ENCODE results near the gene DAP3.
"Not testable (repeated sequence)": the region's sequence is repeated elsewhere in the genome, so short reads cannot be mapped to it uniquely, and the experiment has no call there.

DAP3 gene

DNA sequence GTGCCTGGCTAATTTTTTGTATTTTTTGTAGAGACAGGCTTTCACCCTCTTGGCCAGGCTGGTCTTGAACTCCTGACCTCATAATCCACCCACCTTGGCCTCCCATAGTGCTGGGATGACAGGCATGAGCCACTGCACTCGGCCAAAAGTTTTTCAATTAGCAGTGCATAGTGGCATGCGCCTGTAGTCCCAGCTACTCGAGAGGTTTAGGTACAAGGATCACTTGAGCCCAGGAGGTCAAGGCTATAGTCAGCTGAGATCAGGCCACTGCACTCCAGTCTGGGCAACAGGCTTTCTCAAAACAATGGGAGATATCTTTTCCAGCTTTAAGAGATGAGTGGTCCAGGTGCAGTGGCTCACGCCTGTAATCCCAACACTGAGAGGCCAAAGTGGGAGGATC lies 30.8 kb downstream of the DAP3 start:
- DNase-seq = no peak

DNA sequence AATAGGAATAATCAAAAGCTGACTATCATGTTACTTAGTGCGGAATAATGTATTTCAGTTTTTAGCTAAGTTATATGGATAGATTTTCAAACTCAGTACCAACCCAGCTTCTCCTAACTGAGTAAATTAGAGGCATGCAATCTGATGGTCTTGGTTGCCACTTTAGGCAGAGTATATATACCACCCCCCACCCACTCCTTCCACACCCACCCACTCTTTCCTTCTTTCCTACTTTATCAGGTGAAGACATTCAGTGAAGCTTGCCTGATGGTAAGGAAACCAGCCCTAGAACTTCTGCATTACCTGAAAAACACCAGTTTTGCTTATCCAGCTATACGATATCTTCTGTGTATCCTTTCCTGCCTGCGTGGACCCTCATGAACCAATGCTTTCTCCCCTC lies 36.3 kb downstream of the DAP3 start:
- DNase-seq = no peak

GRCh38 chr1:155729031-155729898 lies 40.4 kb downstream of the DAP3 start:
- DNase-seq = peak; percentile 74

- no peak for DNase-seq
Observed at GRCh38 chr1:155740995-155741394, 52.1 kb downstream of the DAP3 start.

DNA sequence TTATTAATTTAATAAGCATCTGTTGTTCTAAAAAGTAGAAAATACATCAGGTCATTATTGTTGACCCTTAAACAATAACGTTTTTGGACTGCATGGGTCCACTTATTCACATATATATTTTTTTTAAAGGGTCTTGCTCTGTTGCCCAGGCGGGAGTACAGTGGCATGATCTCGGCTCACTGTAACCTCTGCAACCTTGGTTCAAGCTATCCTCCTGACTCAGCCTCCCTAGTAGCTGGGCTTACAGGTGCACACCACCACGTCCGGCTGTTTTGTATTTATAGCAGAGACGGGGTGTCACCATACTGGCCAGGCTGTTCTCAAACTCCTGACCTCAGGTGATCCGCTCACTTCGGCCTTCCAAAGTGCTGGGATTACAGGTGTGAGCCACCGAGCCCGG lies 53.0 kb downstream of the DAP3 start:
- DNase-seq = no peak

DNA sequence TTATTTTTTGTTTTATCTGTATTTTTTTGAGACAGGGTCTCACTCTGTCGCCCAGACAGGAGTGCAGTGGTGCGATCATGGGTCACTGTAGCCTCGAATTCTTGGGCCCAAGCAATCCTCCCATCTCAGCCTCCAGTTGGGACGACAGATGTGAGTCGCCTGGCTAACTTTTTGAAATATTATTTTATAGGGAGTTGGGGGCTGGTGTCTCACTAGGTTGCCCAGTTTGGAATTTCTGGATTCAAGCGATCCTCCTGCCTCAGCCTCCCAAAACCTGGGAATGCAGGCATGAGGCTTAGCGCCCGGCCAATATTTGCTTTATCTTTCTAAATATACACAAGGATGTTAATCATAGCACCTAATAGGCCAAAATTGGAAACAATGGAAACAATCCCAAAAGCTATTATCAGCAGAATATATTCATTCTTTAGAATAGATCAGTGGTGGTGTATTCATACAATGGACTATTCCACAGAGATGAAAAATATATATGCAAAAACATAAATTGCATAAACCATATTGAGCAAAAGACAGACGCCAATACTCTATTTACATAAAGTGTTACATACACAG lies 55.9 kb downstream of the DAP3 start:
- DNase-seq = peak; percentile 34

GRCh38 chr1:155745284-155746228 lies 56.7 kb downstream of the DAP3 start:
- DNase-seq = peak; percentile 98

GRCh38 chr1:155747586-155747985 lies 58.7 kb downstream of the DAP3 start:
- not testable (repeated sequence) for DNase-seq

- DNase-seq = not testable (repeated sequence)
Observed at GRCh38 chr1:155748141-155748540, 59.2 kb downstream of the DAP3 start.

- DNase-seq = not testable (repeated sequence)
Observed at GRCh38 chr1:155759017-155759416, 70.1 kb downstream of the DAP3 start.

GRCh38 chr1:155759966-155760630 lies 71.2 kb downstream of the DAP3 start:
- no peak for DNase-seq

DNA sequence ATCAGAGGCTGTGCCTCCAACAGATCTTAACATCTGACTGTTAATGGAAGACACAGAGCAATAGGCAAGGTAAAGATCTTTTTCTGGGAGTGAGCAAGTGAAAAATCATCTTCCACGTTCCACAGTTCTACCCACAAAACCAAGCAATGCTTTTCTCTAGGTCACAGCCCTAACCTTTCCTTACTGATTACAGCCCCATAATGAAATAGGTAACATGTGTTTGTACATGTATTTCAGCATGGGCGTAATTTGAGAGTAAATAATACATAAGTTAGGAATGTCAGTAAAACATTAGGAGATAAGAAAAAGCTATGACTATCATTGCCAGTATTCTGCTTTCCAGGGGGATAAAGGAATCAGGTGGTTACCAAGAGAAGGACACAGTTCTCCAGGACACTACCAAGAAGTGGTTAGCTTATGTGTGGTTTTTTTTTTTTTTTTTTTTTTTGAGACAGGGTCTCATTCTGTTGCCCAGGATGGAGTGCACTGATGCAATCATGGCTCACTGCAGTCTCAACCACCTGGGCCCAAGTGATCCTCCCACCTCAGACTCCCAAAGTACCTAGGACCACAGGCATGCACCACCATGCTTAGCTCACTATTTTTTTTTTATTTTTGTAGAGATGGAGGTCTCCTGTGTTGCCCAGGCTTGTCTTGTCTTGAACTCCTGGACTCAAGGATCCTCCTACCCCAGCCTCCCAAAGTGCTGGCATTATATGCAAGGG lies 72.0 kb downstream of the DAP3 start:
- DNase-seq = no peak

GRCh38 chr1:155761736-155762405 lies 73.0 kb downstream of the DAP3 start:
- no peak for DNase-seq

- DNase-seq = peak; percentile 54
Observed at GRCh38 chr1:155763090-155763815, 74.4 kb downstream of the DAP3 start.

GRCh38 chr1:155763989-155764388 lies 75.1 kb downstream of the DAP3 start:
- DNase-seq = not testable (repeated sequence)

GRCh38 chr1:155767399-155767989 lies 78.6 kb downstream of the DAP3 start:
- DNase-seq = not testable (repeated sequence)

- DNase-seq = no peak
Observed at GRCh38 chr1:155769257-155769656, 80.4 kb downstream of the DAP3 start.

- DNase-seq = peak; percentile 7
Observed at GRCh38 chr1:155773221-155773620, 84.3 kb downstream of the DAP3 start.

- DNase-seq = no peak
Observed at GRCh38 chr1:155776414-155776813, 87.5 kb downstream of the DAP3 start.

DNA sequence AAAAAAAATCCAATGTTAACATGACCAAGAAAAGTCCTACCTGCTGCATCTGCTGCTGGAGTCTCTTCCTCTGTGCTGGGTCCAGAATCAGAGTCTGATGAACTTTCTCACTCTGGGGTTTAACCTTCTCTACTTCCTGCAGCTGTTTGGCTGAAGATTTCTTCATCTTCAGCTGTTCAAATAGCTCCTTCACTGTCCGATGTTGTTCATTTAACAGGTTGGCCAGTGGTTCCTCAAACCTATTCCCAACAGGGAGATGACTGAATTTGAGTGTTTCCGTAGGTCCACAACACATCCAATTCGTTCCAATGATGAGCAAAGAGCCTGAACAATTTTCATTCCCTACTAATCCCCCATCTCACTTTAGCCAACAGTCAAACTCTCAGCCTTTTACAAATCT lies 88.7 kb downstream of the DAP3 start:
- DNase-seq = no peak

Measured in DMS53 (cell line).